Osteocyte (in vitro differentiated cells): ENCODE results near the gene ANKRD13D. TPM values are rescaled to one million over a fixed set of nuclear protein-coding genes. Genes with fewer than 3 reads are reported as not detected.

Source experiments
- DNase-seq: peaks from one replicate; pipeline ENCODE4 v3.0.0; 2021; ENCODE audit warnings: mixed read lengths; ENCODE audit not compliant: unreplicated experiment; ENCODE audit errors: extremely low spot score
- H3K27ac Mint-ChIP-seq: one replicate; pipeline ENCODE4 v1.8.0; 2021; ENCODE audit warnings: mild to moderate bottlenecking, mixed read lengths; ENCODE audit not compliant: unreplicated experiment
- H3K27me3 Mint-ChIP-seq: one replicate; pipeline ENCODE4 v1.8.0; 2021; ENCODE audit warnings: mixed read lengths; ENCODE audit not compliant: unreplicated experiment
- H3K36me3 Mint-ChIP-seq: one replicate; pipeline ENCODE4 v1.8.0; 2021; ENCODE audit warnings: mixed read lengths; ENCODE audit not compliant: unreplicated experiment
- H3K4me1 Mint-ChIP-seq: one replicate; pipeline ENCODE4 v1.8.0; 2021; ENCODE audit warnings: mixed read lengths; ENCODE audit not compliant: unreplicated experiment
- H3K4me3 Mint-ChIP-seq: one replicate; pipeline ENCODE4 v1.8.0; 2021; ENCODE audit warnings: mild to moderate bottlenecking, moderate library complexity, mixed read lengths; ENCODE audit not compliant: unreplicated experiment
- H3K9me3 Mint-ChIP-seq: one replicate; pipeline ENCODE4 v1.8.0; 2021; ENCODE audit warnings: mixed read lengths; ENCODE audit not compliant: unreplicated experiment
- CTCF ChIP-seq: fragments of 200-600 bp; sonication (generic); IDR thresholded peaks from 2 replicates; pipeline ENCODE4 v1.5.0; 2021; ENCODE audit warnings: antibody characterized with exemption, mild to moderate bottlenecking, moderate library complexity
- total RNA-seq: library from RNA; stranded (reverse); gene quantifications from 2 replicates; pipeline ENCODE4 v1.2.1, GENCODE V29; 2021

ANKRD13D gene
- total RNA-seq, 1 donor from 2014 or later: 56.2 TPM

DNA sequence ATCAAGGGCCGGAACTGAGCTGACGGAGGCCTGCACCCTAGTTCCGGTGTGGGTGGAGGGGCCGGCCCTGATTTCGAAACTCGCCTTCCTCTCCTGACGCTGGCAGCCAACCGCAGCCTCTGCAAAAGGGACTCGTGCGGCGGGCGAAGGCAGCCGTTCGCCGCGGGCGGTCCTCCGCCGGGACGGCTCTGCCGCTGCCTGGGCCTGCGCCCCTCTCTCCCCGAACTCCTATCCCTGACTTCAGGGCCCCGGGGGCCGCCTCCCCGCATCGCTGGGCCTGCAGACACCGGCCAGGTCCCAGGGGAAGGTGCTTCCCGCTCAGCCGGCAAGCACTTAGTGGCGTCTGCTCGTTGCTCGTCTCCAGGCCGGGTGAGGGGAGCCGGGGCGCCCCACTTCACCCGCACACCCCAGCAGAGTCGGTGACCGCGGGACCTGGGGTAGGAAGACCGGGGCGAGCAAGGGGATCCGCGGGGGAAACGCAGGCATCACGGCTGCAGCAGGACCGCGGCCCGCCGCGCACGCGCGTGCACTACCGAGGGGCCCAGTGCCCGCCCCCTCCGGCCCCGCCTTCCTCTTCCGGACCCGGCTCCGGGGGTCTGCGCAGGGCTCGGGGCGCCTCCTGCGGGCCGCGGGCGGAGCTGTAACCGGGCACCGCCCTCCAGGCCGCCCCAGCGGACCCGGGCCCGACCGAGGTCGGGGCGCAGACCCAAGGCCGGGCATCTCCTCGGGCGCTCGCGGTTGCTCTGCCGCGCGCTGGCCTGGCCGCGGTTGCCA lies 464 bp upstream of the ANKRD13D start:
- peak; percentile 96 for DNase-seq
- H3K4me1 Mint-ChIP-seq: peaks cover 36% of the 10 kb centered on the region
- H3K27ac Mint-ChIP-seq: peak overlapping the region; percentile 93
- H3K9me3 Mint-ChIP-seq: no peaks in the 10 kb centered on the region
- no peaks in the 10 kb centered on the region for H3K27me3 Mint-ChIP-seq
- peak overlapping the region; percentile 76 for H3K4me3 Mint-ChIP-seq
- TF ChIP-seq CTCF: peak; percentile 58
- H3K36me3 Mint-ChIP-seq: peaks cover 5% of the 10 kb centered on the region

GRCh38 chr11:67289651-67290479 lies 762 bp downstream of the ANKRD13D start:
- DNase-seq: no peak
- Mint-ChIP-seq H3K36me3 (peaks cover 12% of the 10 kb centered on the region), H3K9me3 (no peaks in the 10 kb centered on the region), H3K4me1 (peaks cover 36% of the 10 kb centered on the region), H3K27ac (peak overlapping the region; percentile 75), H3K4me3 (peak overlapping the region; percentile 92), H3K27me3 (no peaks in the 10 kb centered on the region)
- no peak for TF ChIP-seq CTCF

DNA sequence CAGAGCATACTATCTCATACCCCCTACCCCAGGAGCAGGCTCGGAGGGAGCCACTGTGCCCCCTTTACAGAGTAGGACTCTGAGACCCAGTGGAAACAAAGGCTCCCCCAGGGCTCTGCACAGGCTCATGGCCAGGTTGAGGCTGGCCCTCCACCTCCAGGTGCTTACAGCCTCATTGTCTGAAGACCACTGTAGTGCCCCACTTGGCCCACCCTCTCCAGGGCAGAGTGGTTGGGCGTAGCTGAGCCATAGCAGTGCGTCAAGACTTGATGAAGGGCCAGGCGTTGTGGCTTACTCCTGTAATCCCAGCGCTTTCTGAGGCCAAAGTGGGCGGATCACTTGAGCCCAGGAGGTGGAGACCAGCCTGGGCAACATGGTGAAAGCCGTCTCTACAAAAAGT lies 1.7 kb downstream of the ANKRD13D start:
- H3K9me3 Mint-ChIP-seq: no peaks in the 10 kb centered on the region
- H3K27ac Mint-ChIP-seq: no peak overlapping the region
- peaks cover 17% of the 10 kb centered on the region for H3K36me3 Mint-ChIP-seq
- no peak for DNase-seq
- peaks cover 36% of the 10 kb centered on the region for H3K4me1 Mint-ChIP-seq
- TF ChIP-seq CTCF: no peak
- H3K4me3 Mint-ChIP-seq: no peak overlapping the region
- no peaks in the 10 kb centered on the region for H3K27me3 Mint-ChIP-seq

GRCh38 chr11:67291481-67292381 lies 2.6 kb downstream of the ANKRD13D start:
- no peak for TF ChIP-seq CTCF
- H3K9me3 Mint-ChIP-seq: peaks cover 7% of the 10 kb centered on the region
- H3K36me3 Mint-ChIP-seq: peaks cover 26% of the 10 kb centered on the region
- H3K4me1 Mint-ChIP-seq: peaks cover 36% of the 10 kb centered on the region
- DNase-seq: no peak
- H3K27me3 Mint-ChIP-seq: no peaks in the 10 kb centered on the region
- no peak overlapping the region for H3K27ac Mint-ChIP-seq
- no peak overlapping the region for H3K4me3 Mint-ChIP-seq
